ENCODE measurements around the gene ZYG11A. TPM values are rescaled to one million over a fixed set of nuclear protein-coding genes. Genes with fewer than 3 reads are reported as not detected.
A peak's percentile ranks its signal among the peaks of the same experiment; 100 is the strongest.

ZYG11A gene
- total RNA-seq, 1 experiment from 2014 or later, result 2.4 TPM

- Mint-ChIP-seq H3K4me3 (ENCODE audit: unreplicated experiment) (no peak overlapping the region), H3K27me3 (ENCODE audit: insufficient read depth, unreplicated experiment) (no peaks in the 10 kb centered on the region), H3K36me3 (ENCODE audit: insufficient read depth, unreplicated experiment) (peaks cover 8% of the 10 kb centered on the region), H3K4me1 (ENCODE audit: low read depth, unreplicated experiment) (no peaks in the 10 kb centered on the region), H3K27ac (ENCODE audit: unreplicated experiment) (no peak overlapping the region), H3K9me3 (ENCODE audit: unreplicated experiment) (no peaks in the 10 kb centered on the region)
- intact Hi-C loops (cut with micrococcal nuclease; ENCODE audit: unreplicated experiment), result no loop called here
- Histone ChIP-seq H3K4me1 (no peaks in the 10 kb centered on the region), H3K36me3 (ENCODE audit: control insufficient read depth, insufficient read depth, low read length) (no peaks in the 10 kb centered on the region), H3K27me3 (replicated peaks; ENCODE audit: control insufficient read depth, insufficient read depth, low read length) (no peaks in the 10 kb centered on the region), H3K9me3 (no peaks in the 10 kb centered on the region), H3K4me3 (ENCODE audit: low read depth, low read length) (no peak overlapping the region)
- peak in 1 of 2 experiments; percentile 41 for DNase-seq
- CTCF ChIA-PET, result no interaction called here
- no TSS peak for BruUV-seq (replicated peaks)
- POLR2A ChIA-PET, result no interaction called here
- TF ChIP-seq CTCF (IDR thresholded peaks at IDR 0.05; ENCODE audit: insufficient read depth in 1 of 2, low read depth in 1 of 2, low read length in 1 of 2, severe bottlenecking in 1 of 2, unreplicated experiment in 1 of 2), result peak in 1 of 2 experiments; percentile 18
Measured at GRCh38 chr1:52913537-52913936, 71.0 kb downstream of the ZYG11A start.

- Histone ChIP-seq H3K36me3 (ENCODE audit: control insufficient read depth, insufficient read depth, low read length) (no peaks in the 10 kb centered on the region), H3K27me3 (replicated peaks; ENCODE audit: control insufficient read depth, insufficient read depth, low read length) (no peaks in the 10 kb centered on the region), H3K4me1 (no peaks in the 10 kb centered on the region), H3K4me3 (ENCODE audit: low read depth, low read length) (no peak overlapping the region), H3K9me3 (no peaks in the 10 kb centered on the region)
- BruUV-seq (replicated peaks), result no TSS peak
- POLR2A ChIA-PET, result no interaction called here
- no peak for TF ChIP-seq CTCF (IDR thresholded peaks at IDR 0.05; ENCODE audit: insufficient read depth in 1 of 2, low read depth in 1 of 2, low read length in 1 of 2, severe bottlenecking in 1 of 2, unreplicated experiment in 1 of 2)
- CTCF ChIA-PET, result no interaction called here
- H3K27me3 Mint-ChIP-seq (ENCODE audit: insufficient read depth, unreplicated experiment), result no peaks in the 10 kb centered on the region
- peaks cover 8% of the 10 kb centered on the region for H3K36me3 Mint-ChIP-seq (ENCODE audit: insufficient read depth, unreplicated experiment)
- no peaks in the 10 kb centered on the region for H3K9me3 Mint-ChIP-seq (ENCODE audit: unreplicated experiment)
- no peaks in the 10 kb centered on the region for H3K4me1 Mint-ChIP-seq (ENCODE audit: low read depth, unreplicated experiment)
- H3K27ac Mint-ChIP-seq (ENCODE audit: unreplicated experiment), result no peak overlapping the region
- intact Hi-C loops (cut with micrococcal nuclease; ENCODE audit: unreplicated experiment), result no loop called here
- no peak overlapping the region for H3K4me3 Mint-ChIP-seq (ENCODE audit: unreplicated experiment)
- no peak for DNase-seq
Measured at GRCh38 chr1:52914463-52914862, 71.9 kb downstream of the ZYG11A start.

GRCh38 chr1:52915211-52915854, 72.8 kb downstream of the ZYG11A start:
- Mint-ChIP-seq H3K9me3 (ENCODE audit: unreplicated experiment) (no peaks in the 10 kb centered on the region), H3K4me1 (ENCODE audit: low read depth, unreplicated experiment) (no peaks in the 10 kb centered on the region), H3K4me3 (ENCODE audit: unreplicated experiment) (no peak overlapping the region), H3K36me3 (ENCODE audit: insufficient read depth, unreplicated experiment) (peaks cover 17% of the 10 kb centered on the region), H3K27ac (ENCODE audit: unreplicated experiment) (no peak overlapping the region), H3K27me3 (ENCODE audit: insufficient read depth, unreplicated experiment) (no peaks in the 10 kb centered on the region)
- no peak for DNase-seq
- no peaks in the 10 kb centered on the region for H3K36me3 ChIP-seq (ENCODE audit: control insufficient read depth, insufficient read depth, low read length)
- no peak for TF ChIP-seq CTCF (IDR thresholded peaks at IDR 0.05; ENCODE audit: insufficient read depth in 1 of 2, low read depth in 1 of 2, low read length in 1 of 2, severe bottlenecking in 1 of 2, unreplicated experiment in 1 of 2)
- ChIA-PET POLR2A (no interaction called here), CTCF (no interaction called here)
- no peaks in the 10 kb centered on the region for H3K9me3 ChIP-seq
- no peaks in the 10 kb centered on the region for H3K27me3 ChIP-seq (replicated peaks; ENCODE audit: control insufficient read depth, insufficient read depth, low read length)
- no TSS peak for BruUV-seq (replicated peaks)
- intact Hi-C loops (cut with micrococcal nuclease; ENCODE audit: unreplicated experiment), result no loop called here
- no peaks in the 10 kb centered on the region for H3K4me1 ChIP-seq
- H3K4me3 ChIP-seq (ENCODE audit: low read depth, low read length), result no peak overlapping the region

Measured in Caco-2 (cell line).